Activated CD8-positive, alpha-beta memory T cell treated with anti-CD3 and anti-CD28 coated beads, Interleukin-2, amount 50 U/mL, for 24 hours (primary cell): ENCODE results near the gene CLCF1.
"Not testable (repeated sequence)": the region's sequence is repeated elsewhere in the genome, so short reads cannot be mapped to it uniquely, and the experiment has no call there.

Experiments used
- DNase-seq: peaks from one replicate; pipeline ENCODE4 v3.0.0-alpha.2; 2020; ENCODE audit errors: extremely low read depth

The CLCF1 gene

DNA sequence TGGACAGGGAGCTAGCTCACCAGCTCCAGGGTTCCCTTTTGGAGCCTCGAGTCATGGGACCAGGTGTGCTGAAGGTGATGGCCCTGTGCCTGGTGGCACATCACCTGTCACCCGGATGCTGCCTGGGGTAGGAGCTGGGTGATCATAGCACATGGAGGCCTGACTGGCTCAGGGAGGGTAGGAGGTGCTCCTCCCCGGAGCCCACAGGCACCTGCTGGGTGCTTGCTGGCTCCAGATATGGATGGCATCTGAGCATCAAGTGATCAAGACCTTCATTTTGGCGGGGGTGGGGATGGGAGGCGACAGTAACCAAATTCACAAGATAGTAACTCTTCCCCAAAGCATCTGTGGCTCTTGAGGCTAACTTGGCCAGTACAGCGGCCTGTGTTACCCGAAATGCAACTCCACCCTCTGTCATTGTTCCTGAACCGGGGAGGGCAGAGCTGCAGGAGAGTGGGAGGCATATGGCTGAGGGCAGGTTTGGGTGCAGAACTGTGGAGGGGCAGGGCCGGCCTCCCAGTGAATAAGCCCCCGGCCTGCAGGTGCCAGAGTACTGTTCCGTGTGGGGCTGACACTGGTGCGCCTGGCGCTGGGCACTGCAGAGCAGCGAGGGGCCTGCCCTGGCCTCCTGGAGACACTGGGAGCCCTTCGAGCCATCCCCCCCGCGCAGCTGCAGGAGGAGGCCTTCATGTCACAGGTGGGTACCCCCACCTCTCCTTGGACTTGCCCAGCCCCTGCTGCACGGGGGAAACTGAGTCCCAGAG, 35.2 kb upstream of the CLCF1 start:
- DNase-seq = no peak

DNA sequence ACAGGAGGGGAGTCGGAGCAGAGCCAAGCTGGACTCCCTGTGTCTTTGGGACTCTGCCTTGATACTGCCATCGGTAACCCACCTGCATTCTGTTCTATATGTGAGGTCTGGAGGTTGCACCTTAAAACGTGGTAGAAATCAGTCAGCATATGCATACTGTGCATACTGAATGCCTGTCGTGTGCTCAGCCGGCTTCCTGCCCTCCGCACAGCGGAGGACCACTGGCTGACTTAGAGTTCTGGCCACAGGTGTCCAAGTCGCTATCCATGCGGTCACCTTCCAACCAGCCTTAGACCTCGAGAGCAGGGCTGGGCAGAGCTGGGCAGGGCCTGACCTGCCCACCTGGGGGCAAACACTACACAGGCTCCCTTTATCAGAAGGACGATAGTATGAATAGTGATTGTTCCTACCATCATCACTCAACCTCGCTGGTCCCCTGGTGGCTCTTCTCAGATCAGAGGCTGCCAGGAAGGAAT, 34.3 kb upstream of the CLCF1 start:
- no peak for DNase-seq

DNA sequence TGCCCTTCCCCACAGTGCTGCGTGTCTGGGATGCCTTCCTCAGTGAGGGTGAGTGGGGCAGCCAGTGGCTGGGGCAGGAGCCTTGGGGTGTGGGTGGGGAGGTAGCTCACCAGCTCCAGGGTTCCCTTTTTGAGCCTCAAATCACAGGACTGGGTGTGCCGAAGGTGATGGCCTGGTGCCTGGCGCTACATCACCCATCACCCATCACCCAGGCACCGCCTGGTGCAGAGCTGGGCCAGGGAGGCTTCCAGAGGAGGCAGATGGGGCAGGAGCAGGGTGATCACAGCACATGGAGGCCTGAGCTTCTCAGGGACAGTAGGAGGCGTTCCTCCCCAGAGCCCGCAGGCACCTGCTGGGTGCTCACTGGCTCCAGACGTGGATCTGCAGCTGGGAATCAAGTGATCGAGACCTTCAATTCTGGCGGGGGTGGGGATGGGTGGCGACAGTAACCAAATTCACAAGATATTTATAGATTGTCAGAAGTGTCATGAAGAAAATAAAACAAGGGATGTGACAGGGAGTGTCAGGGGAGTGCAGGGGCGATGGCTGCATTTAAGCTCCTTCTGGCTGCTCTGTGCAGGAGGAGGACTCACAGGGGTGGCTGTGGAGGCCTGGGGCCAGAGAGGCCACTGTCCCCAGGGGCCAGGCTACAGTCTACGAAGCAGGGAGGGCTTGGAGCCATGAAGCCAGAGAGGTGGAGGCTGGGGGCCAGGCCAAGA, 33.7 kb upstream of the CLCF1 start:
- DNase-seq = no peak

DNA sequence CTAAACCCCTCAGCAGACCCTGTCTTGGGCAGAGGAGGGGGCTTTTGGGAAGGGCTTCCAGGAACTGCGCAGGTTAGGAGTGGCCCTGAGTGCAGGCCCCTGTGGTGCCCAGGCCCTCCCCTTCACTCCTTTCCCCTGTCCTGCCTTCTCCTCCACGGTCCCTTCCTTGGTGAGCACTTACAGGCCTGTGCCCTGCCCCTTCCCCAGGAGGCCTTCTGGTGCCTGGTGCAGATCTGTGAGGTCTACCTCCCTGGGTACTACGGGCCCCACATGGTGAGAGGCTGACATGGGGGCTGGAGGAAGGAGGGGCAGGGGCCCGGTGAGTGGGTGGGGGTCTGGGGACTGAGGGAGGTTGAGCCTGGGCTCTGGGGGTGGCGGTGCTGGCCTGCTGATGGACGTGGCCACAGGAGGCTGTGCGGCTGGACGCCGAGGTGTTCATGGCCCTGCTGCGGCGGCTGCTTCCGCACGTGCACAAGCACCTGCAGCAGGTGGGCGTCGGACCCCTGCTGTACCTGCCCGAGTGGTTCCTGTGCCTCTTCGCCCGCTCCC, 33.1 kb upstream of the CLCF1 start:
- DNase-seq = no peak

DNA sequence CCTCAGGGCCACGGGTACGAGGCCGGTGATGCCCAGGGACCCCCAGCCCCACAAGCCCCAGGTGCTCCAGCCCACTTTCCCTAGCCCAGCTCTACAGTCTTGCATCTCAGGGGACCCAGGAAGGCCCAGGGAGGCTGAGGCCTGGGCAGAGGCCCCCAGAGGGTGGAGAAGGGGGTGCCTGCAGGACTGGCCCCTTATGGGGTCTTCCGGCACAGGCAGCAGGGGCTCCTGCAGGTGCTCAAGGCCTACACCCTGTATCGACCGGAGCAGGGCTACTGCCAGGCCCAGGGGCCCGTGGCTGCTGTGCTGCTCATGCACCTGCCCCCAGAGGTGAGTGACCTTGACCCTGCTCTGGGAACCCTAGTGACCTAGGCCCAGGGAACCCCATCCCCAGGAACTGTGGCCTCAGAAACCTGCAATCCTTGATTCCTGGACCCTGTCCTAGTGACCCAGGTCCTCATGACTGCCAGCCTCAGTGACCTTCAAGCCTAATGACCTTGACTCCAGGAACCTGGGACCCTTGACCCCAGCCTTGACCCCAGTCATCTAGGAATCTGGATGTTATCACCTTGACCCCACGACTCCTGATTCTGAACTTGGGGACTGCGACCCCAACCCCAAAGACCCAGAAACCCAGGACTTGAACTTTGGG, 32.4 kb upstream of the CLCF1 start:
- DNase-seq = no peak

DNA sequence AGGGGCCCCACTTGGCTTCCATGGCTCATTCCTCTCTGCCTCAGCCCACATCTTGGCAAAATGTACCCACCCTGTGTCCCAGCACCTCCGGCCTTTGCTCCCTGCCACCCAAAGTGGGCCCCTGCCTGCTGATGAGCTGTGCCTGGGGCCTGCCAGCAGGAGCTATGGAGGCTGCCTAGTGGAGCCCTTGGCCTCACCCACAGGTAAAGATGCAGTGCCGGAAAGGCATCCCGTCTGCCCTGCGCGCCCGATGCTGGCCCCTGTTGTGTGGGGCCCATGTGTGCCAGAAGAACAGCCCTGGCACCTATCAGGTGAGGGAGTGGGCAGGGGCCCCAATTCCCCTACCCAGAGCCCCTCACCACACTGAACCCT, 31.8 kb upstream of the CLCF1 start:
- no peak for DNase-seq

DNA sequence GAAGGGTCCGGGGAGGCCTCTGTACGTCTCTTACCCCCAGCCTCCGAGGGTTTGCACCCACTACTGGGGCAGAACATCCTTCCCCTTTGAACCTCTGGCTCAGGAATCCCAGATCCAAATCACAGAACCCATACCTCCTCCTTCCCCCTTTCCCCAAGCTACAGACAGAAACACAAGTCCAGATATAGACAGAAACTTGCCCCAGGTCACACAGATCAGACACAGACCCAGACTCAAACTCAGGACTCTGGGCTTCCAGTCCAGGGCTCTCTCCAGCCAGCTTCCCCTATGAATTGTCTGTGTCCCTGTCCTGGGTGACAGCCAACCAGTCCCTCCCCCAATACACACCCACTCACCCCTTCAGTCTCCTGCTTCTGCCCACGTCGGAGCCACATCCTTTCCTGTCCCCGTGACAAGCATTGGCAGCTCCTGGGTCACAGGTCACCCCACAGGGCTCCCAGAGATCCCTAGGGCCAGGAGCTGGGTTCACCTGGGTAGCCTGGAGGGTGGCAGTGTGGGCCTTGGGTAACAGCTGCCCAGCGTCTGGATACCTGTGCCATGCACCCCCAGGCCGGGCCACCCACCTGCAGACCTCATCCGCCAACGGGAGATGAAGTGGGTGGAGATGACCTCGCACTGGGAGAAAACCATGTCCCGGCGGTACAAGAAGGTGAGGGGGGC, 31.3 kb upstream of the CLCF1 start:
- DNase-seq = no peak

DNA sequence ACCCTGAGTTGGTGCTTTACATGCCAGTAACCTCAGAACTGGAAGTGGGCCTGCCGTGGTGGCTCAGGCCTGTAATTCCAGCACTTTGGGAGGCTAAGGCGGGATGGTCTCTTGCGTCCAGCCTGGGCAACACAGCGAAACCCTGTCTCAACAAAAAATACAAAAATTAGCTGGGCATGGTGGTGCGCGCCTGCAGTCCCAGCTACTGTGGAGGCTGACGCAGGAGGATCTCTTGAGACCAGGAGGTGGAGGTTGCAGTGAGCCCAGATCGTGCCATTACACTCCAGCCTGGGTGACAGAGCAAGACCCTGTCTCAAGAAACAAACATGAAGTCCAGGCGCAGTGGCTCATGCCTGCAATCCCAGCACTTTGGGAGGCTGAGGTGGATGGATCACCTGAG, 29.7 kb upstream of the CLCF1 start:
- DNase-seq = not testable (repeated sequence)

DNA sequence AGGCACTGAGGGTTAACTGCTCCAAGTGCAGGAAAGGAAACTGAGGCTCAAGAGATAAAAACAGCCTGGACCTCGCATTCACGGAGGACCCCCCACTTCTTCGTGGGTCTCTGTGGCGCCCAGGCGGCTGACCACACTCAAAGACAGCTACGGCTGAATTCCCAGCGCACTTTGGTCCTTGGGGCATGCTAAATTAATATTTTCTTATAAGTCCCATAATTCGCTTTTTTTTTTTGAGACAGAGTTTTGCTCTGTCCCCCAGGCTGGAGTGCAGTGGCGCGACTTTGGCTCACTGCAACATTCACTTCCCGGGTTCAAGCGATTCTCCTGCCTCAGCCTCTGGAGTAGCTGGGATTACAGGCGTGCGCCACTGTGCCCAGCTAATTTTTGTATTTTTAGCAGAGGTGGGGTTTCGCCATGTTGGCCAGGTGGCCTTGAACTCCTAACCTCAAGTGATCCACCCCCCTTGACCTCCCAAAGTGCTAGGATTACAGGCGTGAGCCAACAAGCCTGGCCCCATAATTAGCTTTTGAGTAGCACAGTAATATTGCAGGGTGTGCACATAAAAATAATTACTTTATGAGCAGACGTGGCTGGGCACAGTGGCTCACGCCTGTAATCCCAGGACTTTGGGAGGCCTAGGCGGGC, 28.9 kb upstream of the CLCF1 start:
- not testable (repeated sequence) for DNase-seq

DNA sequence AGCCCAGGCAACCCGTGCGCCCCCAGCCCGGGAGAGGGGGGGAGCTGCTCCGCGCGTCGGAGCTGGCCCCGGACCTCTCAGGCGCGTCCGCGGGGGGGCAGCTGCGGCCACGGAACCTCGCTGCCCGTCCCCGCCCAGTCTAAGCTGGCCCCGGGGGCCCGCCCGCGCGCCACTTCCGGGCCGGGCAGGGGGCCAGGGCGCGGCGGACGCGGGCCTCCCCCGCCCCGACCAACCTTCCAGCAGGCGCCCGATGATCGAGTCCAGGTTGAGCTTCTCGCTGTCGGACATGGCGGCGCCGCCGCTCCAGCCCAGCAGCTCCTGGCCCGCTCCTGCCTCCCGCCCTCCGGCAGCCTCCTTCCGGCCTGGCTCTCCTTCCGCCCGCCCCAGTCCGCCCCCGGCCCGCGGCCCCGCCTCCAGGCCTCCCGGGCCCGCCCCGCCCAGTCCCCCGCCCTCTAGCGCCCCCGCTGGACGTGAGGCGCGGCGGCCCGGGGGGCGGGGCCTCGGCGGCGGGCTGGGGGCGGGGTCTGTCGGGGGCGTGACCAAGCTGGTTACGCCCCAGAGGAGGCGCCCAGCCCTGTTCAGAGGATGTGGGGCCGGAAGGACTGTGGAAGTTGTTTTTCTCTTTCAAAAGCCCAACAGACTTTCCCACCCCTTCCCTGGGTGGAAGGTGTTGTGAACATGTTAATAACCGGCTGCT, 28.2 kb upstream of the CLCF1 start, which contains the start of gene PPP1CA:
Gene PPP1CA (minus strand): TSS at position 364 of the 697 bp plus-strand sequence. CDS start 76 bp downstream, at position 288.
- peak; percentile 70 for DNase-seq

DNA sequence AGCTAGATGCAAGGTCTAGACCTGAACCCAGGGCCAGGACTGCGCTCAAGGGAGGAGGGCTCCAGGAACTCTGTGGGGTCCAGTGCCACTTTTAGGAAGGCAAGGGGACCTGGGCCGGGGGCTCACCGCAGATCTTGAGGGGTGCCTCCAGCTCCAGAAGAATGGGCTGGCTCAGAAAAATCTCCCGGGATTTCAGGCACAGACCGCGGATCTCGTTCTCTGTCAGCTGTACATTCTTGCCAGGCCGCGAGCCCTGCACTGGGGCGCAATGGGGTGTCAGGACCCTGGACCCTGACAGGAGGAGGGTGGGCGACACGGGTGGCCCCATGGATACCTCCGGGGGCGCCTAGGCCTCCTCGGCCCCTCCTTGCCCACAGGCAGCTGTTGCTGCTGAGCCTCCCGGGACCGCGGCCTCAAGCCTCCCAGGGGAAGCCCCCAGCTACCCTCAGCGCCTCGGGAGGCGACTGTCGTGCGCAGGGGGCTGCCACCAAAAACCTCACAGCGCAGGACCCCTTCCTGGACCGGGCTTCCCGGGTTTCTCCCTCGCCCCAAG, 27.6 kb upstream of the CLCF1 start:
- no peak for DNase-seq

DNA sequence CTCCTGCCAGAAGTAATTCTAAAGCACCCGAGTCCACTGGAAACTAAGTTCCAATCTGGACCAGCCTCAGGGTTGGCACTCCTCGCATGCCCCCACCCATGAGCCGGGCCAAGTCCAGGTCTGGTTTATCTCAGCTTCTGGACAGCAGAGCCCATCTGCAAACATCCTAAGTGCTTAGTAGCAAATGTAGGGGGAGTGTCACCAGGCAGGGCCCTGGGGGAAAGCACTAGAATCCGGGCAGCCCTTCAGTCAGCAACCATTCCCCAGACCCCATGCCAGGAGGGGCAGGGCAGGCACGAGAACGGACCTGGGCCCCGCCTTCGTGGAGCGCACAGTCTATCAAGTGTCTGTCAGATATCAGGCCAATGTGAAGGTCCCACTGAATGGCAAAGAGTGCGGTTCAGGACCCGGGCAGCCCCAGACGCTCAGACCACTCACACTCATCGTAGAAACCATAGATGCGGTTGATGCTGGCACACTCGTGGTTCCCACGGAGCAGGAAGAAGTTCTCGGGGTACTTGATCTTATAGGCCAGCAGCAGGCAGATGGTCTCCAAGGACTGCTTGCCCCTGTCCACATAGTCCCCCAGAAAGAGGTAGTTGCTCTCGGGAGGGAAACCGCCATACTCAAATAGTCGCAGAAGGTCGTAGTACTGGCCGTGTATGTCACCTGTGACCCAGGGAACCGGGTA, 27.0 kb upstream of the CLCF1 start:
- DNase-seq = no peak

DNA sequence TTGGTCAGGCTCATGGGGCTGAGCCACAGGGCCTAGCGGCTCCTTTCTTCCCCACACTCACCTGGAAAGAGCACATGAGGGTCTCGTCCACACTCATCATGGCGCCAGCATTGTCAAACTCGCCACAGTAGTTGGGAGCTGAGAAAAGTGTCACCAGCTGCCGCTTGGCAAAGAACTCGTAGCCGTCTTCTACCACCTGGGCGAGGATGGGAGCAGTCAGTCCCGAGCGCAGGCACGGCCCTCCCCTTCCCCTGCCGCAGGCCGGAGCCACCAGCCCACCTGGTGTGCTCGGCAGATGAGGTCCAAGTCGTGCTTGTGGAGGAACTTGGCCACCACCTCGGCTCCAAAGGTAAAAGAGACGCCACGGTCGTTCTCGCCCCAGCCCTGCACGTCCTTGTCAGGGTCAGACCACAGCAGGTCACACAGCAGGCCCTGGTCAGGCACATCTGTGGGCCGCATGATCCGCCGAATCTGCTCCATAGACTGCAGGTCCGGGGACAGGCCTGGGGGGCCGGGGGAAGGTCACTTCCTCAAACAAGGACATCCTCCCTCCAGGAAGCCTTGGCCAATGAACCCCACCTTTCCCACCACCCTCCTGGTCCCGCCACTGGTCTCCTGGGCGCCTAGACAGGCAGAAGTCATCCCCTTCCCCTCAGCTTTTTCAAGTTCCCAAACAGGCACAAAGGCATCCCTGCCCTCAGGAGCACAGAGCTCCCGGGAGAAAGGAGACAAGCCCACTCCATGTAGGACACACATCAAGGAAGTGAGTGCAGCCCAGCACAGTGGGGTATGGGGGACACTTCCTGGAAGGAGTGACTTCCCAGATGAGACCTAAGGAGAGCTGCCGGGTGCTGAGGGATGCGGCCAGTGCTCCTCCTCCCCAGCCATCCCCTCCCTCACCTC, 25.5 kb upstream of the CLCF1 start:
- DNase-seq = no peak

DNA sequence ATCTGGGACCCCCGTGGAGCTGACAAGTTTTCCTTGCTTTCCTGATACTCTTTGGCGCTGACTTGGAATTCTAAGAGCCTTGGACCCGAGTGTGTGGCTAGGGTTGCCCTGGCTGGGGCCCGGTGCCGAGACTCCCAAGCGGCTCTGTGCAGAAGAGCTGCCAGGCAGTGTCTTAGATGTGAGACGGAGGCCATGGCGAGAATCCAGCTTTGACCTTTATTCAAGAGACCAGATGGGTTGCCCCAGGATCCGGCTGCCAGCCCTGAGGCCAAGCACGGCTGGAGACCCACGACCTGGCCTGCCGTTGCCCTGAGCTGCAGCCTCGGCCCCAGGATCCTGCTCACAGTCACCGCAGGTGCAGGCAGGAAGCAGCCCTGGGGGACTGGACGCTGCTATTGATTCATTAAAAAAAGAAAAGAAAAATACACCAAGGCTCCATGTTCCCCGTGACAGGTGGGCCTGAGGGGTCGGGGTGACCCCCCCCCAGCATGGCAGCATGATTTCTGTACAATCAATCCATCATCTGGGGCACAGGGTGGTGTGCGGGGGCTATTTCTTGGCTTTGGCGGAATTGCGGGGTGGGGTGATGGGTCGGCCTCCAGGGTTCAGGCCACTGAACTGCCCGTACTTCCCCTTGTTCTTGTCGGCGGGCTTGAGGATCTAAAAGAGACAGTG, 24.7 kb upstream of the CLCF1 start:
- DNase-seq = no peak

DNA sequence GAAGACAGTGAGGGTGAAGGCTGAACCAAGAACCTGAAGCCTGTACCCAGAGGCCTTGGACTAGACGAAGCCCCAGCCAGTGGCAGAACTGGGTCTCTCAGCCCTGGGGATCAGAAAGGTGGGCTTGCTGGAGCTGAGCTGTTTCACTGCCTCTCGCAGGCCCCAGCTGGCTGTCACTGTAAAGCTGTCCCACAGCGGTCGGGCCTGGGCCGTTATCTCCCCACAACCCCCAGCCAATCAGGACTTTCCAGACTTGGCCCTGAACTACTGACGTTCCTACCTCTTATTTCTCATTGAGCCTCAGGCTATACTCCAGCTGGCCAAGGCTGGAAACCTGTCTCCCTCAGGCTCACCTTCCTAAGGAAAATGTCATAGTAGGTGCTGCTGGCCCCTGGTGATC, 24.1 kb upstream of the CLCF1 start:
- no peak for DNase-seq

DNA sequence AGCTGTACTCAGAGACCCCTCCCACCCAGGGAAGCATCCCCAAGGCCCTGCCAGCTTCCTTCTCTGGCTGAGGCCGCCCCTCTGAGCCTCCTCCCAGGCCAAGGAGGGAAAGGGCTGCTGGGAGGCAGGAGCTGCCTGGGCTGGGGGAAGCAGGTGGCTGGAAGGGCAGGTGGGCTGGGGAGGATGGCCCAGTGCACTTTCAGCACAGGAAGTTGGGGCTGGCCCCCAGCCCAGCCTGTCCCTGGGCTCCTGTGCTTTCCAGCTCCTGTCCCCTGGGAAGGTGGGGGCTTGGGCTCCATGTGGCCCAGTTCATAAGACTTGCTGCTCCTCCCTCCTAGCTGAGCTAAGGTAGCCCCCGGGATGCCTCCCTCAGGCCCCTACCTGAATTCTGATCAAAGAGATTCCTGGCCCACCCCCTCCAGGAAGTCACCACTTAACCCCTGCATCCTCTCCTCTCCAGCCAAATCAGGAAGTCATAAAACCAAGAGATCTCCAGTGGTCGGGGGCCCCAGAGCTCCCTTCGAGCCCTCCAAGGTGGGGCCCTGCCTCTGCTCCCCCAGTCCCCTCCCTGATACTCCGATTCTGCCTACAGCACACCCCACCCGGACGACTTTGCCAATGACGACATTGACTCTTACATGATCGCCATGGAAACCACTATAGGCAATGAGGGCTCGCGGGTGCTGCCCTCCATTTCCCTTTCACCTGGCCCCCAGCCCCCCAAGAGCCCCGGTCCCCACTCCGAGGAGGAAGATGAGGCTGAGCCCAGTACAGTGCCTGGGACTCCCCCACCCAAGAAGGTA, 23.4 kb upstream of the CLCF1 start:
- DNase-seq = no peak

DNA sequence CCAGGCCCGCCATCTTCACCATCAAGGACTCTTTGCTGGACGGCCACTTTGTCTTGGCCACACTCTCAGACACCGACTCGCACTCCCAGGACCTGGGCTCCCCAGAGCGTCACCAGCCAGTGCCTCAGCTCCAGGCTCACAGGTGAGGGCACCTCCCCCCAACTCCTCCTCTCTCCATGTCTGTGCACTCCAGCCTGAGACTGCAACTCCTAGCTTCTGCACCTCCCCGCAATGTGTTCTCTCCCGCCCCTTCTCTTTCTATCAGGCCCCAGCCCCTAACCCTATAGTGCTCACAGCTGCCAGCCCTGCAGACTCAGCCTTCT, 22.8 kb upstream of the CLCF1 start:
- no peak for DNase-seq
